GM10248 (cell line): ENCODE results near the gene ACTR3C.

Source experiments
- CTCF ChIA-PET: fragments of 300-600 bp; sonication (Branson Sonifier 250); formaldehyde crosslinking; extraction: SDS; loops from one replicate; lab custom pipeline; 2021; ENCODE audit warnings: antibody characterized with exemption; lab: Yijun Ruan, JAX
- POLR2A ChIA-PET: fragments of 350-650 bp; sonication (Branson Sonifier 250); formaldehyde crosslinking; extraction: SDS; loops from one replicate; lab custom pipeline; 2020; ENCODE audit warnings: antibody characterized with exemption; lab: Yijun Ruan, JAX
- DNase-seq: peaks from one replicate; pipeline ENCODE4 v3.0.0; 2012; ENCODE audit errors: extremely low spot score
- CTCF ChIP-seq: IDR thresholded peaks from 2 replicates; pipeline ENCODE4 v1.5.1; 2012; ENCODE audit warnings: mild to moderate bottlenecking, low read depth; ENCODE audit errors: extremely low read depth, missing control alignments, control extremely low read depth

Gene ACTR3C

GRCh38 chr7:150338166-150338829 lies 15.0 kb upstream of the ACTR3C start:
- no peak for DNase-seq
- POLR2A ChIA-PET = interaction anchor here (0.5 kb wide), 1 partner anchor 12 kb away, joined by 11 read pairs; no protein-coding TSS in a partner anchor
- CTCF ChIA-PET = interaction anchor here (1.2 to 1.8 kb wide), 2 partner anchors 11 to 18 kb away, joined by 3 to 7 read pairs; no protein-coding TSS in a partner anchor
- no peak for TF ChIP-seq CTCF

GRCh38 chr7:150337659-150338081 lies 14.3 kb upstream of the ACTR3C start:
- ChIA-PET POLR2A (no interaction called here), CTCF (interaction anchor here (1.1 to 1.8 kb wide), 3 partner anchors 9 to 19 kb away, joined by 3 to 7 read pairs (median 4); no protein-coding TSS in a partner anchor)
- DNase-seq = no peak
- no peak for TF ChIP-seq CTCF

- CTCF ChIA-PET = interaction anchor here (1.1 to 1.8 kb wide), 2 partner anchors 9 to 19 kb away, joined by 4 to 7 read pairs; no protein-coding TSS in a partner anchor
- POLR2A ChIA-PET = no interaction called here
- no peak for TF ChIP-seq CTCF
- DNase-seq = no peak
Measured at GRCh38 chr7:150337179-150337578, 13.8 kb upstream of the ACTR3C start.

- no peak for TF ChIP-seq CTCF
- CTCF ChIA-PET = interaction anchor here (0.9 to 1.8 kb wide), 3 partner anchors 10 to 20 kb away, joined by 3 to 7 read pairs (median 4); no protein-coding TSS in a partner anchor
- POLR2A ChIA-PET = no interaction called here
- DNase-seq = no peak
Measured at GRCh38 chr7:150336746-150337145, 13.4 kb upstream of the ACTR3C start.

- ChIA-PET CTCF (interaction anchor here (0.9 to 1.2 kb wide), 5 partner anchors 9 to 33 kb away, joined by 3 to 4 read pairs (median 3); partner anchors contain the start of gene REPIN1), POLR2A (no interaction called here)
- no peak for DNase-seq
- TF ChIP-seq CTCF = no peak
Measured at GRCh38 chr7:150335774-150336112, 12.4 kb upstream of the ACTR3C start.

GRCh38 chr7:150335108-150335773 lies 11.9 kb upstream of the ACTR3C start:
- POLR2A ChIA-PET = no interaction called here
- no peak for TF ChIP-seq CTCF
- CTCF ChIA-PET = interaction anchor here (1.1 to 1.2 kb wide), 4 partner anchors 9 to 34 kb away, joined by 3 to 4 read pairs (median 3); partner anchors contain the start of gene REPIN1
- DNase-seq = no peak
